CD14-positive monocyte (primary cell): ENCODE measurements around the gene ZNF559. TPM values are rescaled to one million over a fixed set of nuclear protein-coding genes. Genes with fewer than 3 reads are reported as not detected.
A peak's percentile ranks its signal among the peaks of the same experiment; 100 is the strongest.

Source experiments
- DNase-seq, 3 donors: peaks; one replicate each; pipeline ENCODE4 v3.0.0-alpha.2; 2011 to 2022
- H2AFZ ChIP-seq: 2 replicates; pipeline ENCODE4 v1.6.0; 2012; ENCODE audit warnings: mild to moderate bottlenecking, low read depth, low read length, inconsistent platforms; ENCODE audit not compliant: insufficient read depth, poor library complexity, severe bottlenecking
- H3K27ac ChIP-seq, 2 donors: 1 replicate in 1 of 2; 2 replicates in 1 of 2; pipeline ENCODE4 v1.5.1; 2012 to 2013; ENCODE audit warnings: low read length in 2 of 2, control low read depth in 1 of 2, inconsistent platforms in 1 of 2, low read depth in 1 of 2, mild to moderate bottlenecking in 1 of 2
- H3K27me3 ChIP-seq, 2 donors: one replicate each; pipeline versions ENCODE4 v1.6.0 to v1.6.1; 2011 to 2013; ENCODE audit warnings: low read length in 2 of 2; ENCODE audit not compliant: control insufficient read depth in 2 of 2, insufficient read depth in 2 of 2
- H3K36me3 ChIP-seq, 2 donors: replicated peaks in 1 of 2; 1 replicate in 1 of 2; 2 replicates in 1 of 2; pipeline versions ENCODE4 v1.5.1 to v1.6.1; 2012 to 2013; ENCODE audit warnings: low read length in 2 of 2, control low read depth in 1 of 2, inconsistent platforms in 1 of 2, mild to moderate bottlenecking in 1 of 2; ENCODE audit not compliant: insufficient read depth in 2 of 2, control insufficient read depth in 1 of 2
- H3K4me1 ChIP-seq, 2 donors: 1 replicate in 1 of 2; 2 replicates in 1 of 2; pipeline versions ENCODE4 v1.5.1 to v1.6.1; 2012 to 2013; ENCODE audit warnings: low read length in 2 of 2, control low read depth in 1 of 2, inconsistent platforms in 1 of 2, mild to moderate bottlenecking in 1 of 2, moderate library complexity in 1 of 2; ENCODE audit not compliant: insufficient read depth in 2 of 2, control insufficient read depth in 1 of 2
- H3K4me2 ChIP-seq: replicated peaks from 2 replicates; pipeline ENCODE3; 2012; ENCODE audit warnings: low read length, moderate library complexity, mild to moderate bottlenecking; ENCODE audit not compliant: poor library complexity, severe bottlenecking; ENCODE audit errors: extremely low read depth
- H3K4me3 ChIP-seq, 3 experiments: fragments of 200-600 bp in 1 of 3; sonication (generic) in 1 of 3; replicated peaks in 1 of 3; 1 replicate in 2 of 3; 2 replicates in 1 of 3; pipeline ENCODE4 v1.5.1; 2011 to 2013; ENCODE audit warnings: low read length in 3 of 3, mild to moderate bottlenecking in 3 of 3, control low read depth in 2 of 3, low read depth in 2 of 3, inconsistent platforms in 1 of 3, moderate library complexity in 1 of 3
- H3K79me2 ChIP-seq: 2 replicates; pipeline ENCODE4 v1.6.0; 2012; ENCODE audit warnings: mild to moderate bottlenecking, control low read depth, inconsistent platforms, low read length, moderate library complexity; ENCODE audit not compliant: insufficient read depth
- H3K9ac ChIP-seq: 2 replicates; pipeline ENCODE4 v1.6.0; 2017; ENCODE audit warnings: low read length, mild to moderate bottlenecking; ENCODE audit not compliant: insufficient read depth, poor library complexity, severe bottlenecking
- H3K9me3 ChIP-seq, 2 donors: replicated peaks in 1 of 2; 1 replicate in 1 of 2; 2 replicates in 1 of 2; pipeline versions ENCODE4 v1.5.1 to v1.6.1; 2012 to 2013; ENCODE audit warnings: low read length in 2 of 2, control low read depth in 1 of 2; ENCODE audit not compliant: control insufficient read depth in 1 of 2, insufficient read depth in 1 of 2
- H4K20me1 ChIP-seq: 2 replicates; pipeline ENCODE4 v1.6.0; 2012; ENCODE audit warnings: mild to moderate bottlenecking, low read length, control low read depth, moderate library complexity; ENCODE audit not compliant: insufficient read depth
- H3K27ac Mint-ChIP-seq, 7 donors: one replicate each; pipeline ENCODE4 v1.8.0; 2020; ENCODE audit warnings: mild to moderate bottlenecking in 7 of 7, mixed read lengths in 7 of 7, moderate library complexity in 6 of 7, inconsistent platforms in 2 of 7
- H3K27me3 Mint-ChIP-seq, 3 donors: one replicate each; pipeline ENCODE4 v1.8.0; 2021 to 2022; ENCODE audit warnings: low read depth in 3 of 3, mild to moderate bottlenecking in 3 of 3, mixed read lengths in 3 of 3, moderate library complexity in 3 of 3, inconsistent platforms in 1 of 3
- H3K36me3 Mint-ChIP-seq, 2 donors: one replicate each; pipeline ENCODE4 v1.8.0; 2020; ENCODE audit warnings: mixed read lengths in 2 of 2, inconsistent platforms in 1 of 2, mild to moderate bottlenecking in 1 of 2
- H3K4me1 Mint-ChIP-seq: one replicate; pipeline ENCODE4 v1.8.0; 2020; ENCODE audit warnings: mild to moderate bottlenecking, mixed read lengths
- H3K4me3 Mint-ChIP-seq, 2 donors: one replicate each; pipeline ENCODE4 v1.8.0; 2020; ENCODE audit warnings: mild to moderate bottlenecking in 2 of 2, mixed read lengths in 2 of 2, moderate library complexity in 1 of 2
- H3K9me3 Mint-ChIP-seq, 7 donors: one replicate each; pipeline ENCODE4 v1.8.0; 2020 to 2022; ENCODE audit warnings: mixed read lengths in 7 of 7, mild to moderate bottlenecking in 6 of 7, moderate library complexity in 6 of 7, inconsistent platforms in 2 of 7
- CTCF ChIP-seq: fragments of 200-600 bp; IDR thresholded peaks from one replicate; pipeline ENCODE4 v1.8.0; 2022; ENCODE audit warnings: antibody characterized with exemption, mild to moderate bottlenecking
- WGBS: methylation state at CpG from one replicate; pipeline ENCODE4 v1.1.5; 2013; ENCODE audit warnings: missing lambda C conversion rate; ENCODE audit not compliant: insufficient coverage; 5-methylcytosine and 5-hydroxymethylcytosine counted together
- intact Hi-C, 2 donors: fragments of 100-400 bp; cut with micrococcal nuclease; formaldehyde crosslinking; loops; one replicate each; pipeline versions ENCODE4 v1.15.0 to v1.15.1; 2023
- polyA plus RNA-seq, 3 donors: library from polyadenylated mRNA; depleted of rRNA in 1 of 3; unstranded in 2 of 3; stranded (reverse) in 1 of 3; fragments of 300-500 nt in 2 of 3; fragments of >200 nt in 1 of 3; fragmentation: Illumina TruSeq in 2 of 3; gene quantifications; 1 replicate in 2 of 3; 2 replicates in 1 of 3; pipeline ENCODE4 v1.2.3, GENCODE V29; 2012 to 2021

Gene ZNF559
- polyA plus RNA-seq, 3 donors: 9.0 to 16.0 (median 9.1) TPM

DNA sequence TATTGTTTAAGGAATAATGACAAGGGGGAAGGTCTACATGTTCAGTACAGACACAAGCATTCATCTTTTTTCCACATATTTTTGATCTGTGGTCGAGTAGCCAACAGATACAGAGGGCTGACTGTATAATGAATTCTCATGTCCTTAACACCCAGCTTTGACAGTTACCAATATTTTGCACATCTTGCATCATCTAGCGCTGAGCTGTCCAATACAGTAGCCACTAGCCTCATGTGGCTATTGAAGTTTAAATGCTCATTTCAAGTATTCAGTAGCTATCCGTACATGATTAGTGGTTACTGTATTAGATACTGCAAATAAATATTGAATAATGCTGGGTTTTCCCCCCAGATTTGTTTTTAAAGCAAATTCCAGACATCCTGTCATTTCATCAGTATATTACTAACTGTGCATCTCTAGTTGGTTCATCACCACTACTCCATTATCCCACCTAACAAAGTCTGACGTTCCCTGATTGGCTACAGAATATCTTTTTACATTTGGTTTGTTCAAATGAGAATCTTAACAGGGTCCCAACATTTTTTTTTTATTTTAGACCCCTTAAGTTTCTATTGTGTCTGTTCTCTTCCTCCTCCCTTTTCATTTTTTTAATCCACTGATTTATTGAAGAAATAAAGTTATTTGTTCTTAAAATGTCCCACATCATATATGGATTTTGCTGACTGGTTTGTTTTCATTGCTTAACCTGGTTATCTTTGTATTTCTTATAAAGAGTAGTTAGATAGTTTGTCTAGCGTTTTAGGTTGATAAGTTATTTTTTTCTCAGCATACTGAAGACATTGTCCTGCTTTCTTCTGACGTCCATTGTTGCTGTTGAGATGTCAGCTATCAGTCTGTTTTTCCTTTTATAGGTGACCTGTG is 47.0 kb downstream of the ZNF559 start:
- Histone ChIP-seq H3K9me3 (peaks cover 24 to 66% of the 10 kb centered on the region in 2 donors), H3K36me3 (no peaks in the 10 kb centered on the region), H4K20me1 (no peaks in the 10 kb centered on the region), H3K27ac (no peak overlapping the region), H3K9ac (no peak overlapping the region), H2AFZ (no peak overlapping the region), H3K27me3 (no peaks in the 10 kb centered on the region), H3K4me2 (no peak overlapping the region), H3K4me1 (no peaks in the 10 kb centered on the region), H3K79me2 (no peaks in the 10 kb centered on the region), H3K4me3 (no peak overlapping the region)
- Mint-ChIP-seq H3K9me3 (peaks cover 21 to 63% (median 49%) of the 10 kb centered on the region in 7 donors), H3K36me3 (peaks cover 0 to 3% of the 10 kb centered on the region in 2 donors), H3K27me3 (no peaks in the 10 kb centered on the region), H3K27ac (no peak overlapping the region), H3K4me3 (no peak overlapping the region), H3K4me1 (no peaks in the 10 kb centered on the region)
- 100% methylated on average over 1 of the region's 6 CpGs for whole genome bisulfite sequencing
- no peak for DNase-seq
- intact Hi-C loops: no loop called here
- no peak for TF ChIP-seq CTCF

GRCh38 chr19:9381361-9381785 is 57.4 kb downstream of the ZNF559 start:
- WGBS: no CpG with 5 or more reads among the region's 4 CpGs
- H2AFZ ChIP-seq: no peak overlapping the region
- Mint-ChIP-seq H3K9me3 (peaks cover 45 to 82% (median 80%) of the 10 kb centered on the region in 7 donors), H3K27ac (no peak overlapping the region), H3K27me3 (no peaks in the 10 kb centered on the region), H3K4me1 (no peaks in the 10 kb centered on the region), H3K36me3 (peaks cover 13 to 36% of the 10 kb centered on the region in 2 donors), H3K4me3 (no peak overlapping the region)
- no peak overlapping the region for H3K9ac ChIP-seq
- H3K36me3 ChIP-seq: peaks cover 2 to 50% of the 10 kb centered on the region in 2 donors
- no peaks in the 10 kb centered on the region for H3K27me3 ChIP-seq
- no peaks in the 10 kb centered on the region for H3K4me1 ChIP-seq
- DNase-seq: no peak
- intact Hi-C loops: no loop called here
- H4K20me1 ChIP-seq: no peaks in the 10 kb centered on the region
- H3K4me3 ChIP-seq: peak overlapping the region in 1 of 3 experiments; percentile 11
- TF ChIP-seq CTCF: no peak
- no peak overlapping the region for H3K27ac ChIP-seq
- peaks cover 62 to 95% of the 10 kb centered on the region in 2 donors for H3K9me3 ChIP-seq
- no peaks in the 10 kb centered on the region for H3K79me2 ChIP-seq
- no peak overlapping the region for H3K4me2 ChIP-seq

Other genes with a start within 250 kb of the ZNF559 start
- gene OR1M1, start 237.1 kb upstream of the ZNF559 start, polyA plus RNA-seq: not detected
- gene OR7G2, start 216.7 kb upstream of the ZNF559 start, polyA plus RNA-seq: not detected
- gene OR7G1, start 208.4 kb upstream of the ZNF559 start, polyA plus RNA-seq: not detected
- not detected for gene OR7G3, start 197.2 kb upstream of the ZNF559 start, polyA plus RNA-seq
- 10 to 100 TPM; 17.3 to 25.5 (median 20.7) TPM for gene ZNF317, start 183.8 kb upstream of the ZNF559 start, polyA plus RNA-seq
- under 1 TPM in 1 of 3 donors, not detected in 2; 0.05 TPM for gene OR7D2, start 145.2 kb upstream of the ZNF559 start, polyA plus RNA-seq
- not detected for gene OR7D4, start 104.6 kb upstream of the ZNF559 start, polyA plus RNA-seq
- not detected for gene OR7E24, start 73.2 kb upstream of the ZNF559 start, polyA plus RNA-seq
- 10 to 100 TPM in 1 of 3 donors, 1 to 10 TPM in 2; 3.4 to 18.5 (median 5.6) TPM for gene ZNF699, start 14.3 kb upstream of the ZNF559 start, polyA plus RNA-seq
- gene ZNF177, start 38.8 kb downstream of the ZNF559 start, polyA plus RNA-seq: under 1 TPM in 2 of 3 donors, not detected in 1; 0.22 to 0.51 TPM
- 10 to 100 TPM in 1 of 3 donors, 1 to 10 TPM in 2; 5.1 to 33.3 (median 8.5) TPM for gene ZNF266, start 111.4 kb downstream of the ZNF559 start, polyA plus RNA-seq
- gene ZNF560, start 174.4 kb downstream of the ZNF559 start, polyA plus RNA-seq: not detected
- 1 to 10 TPM; 1.7 to 6.4 (median 4.1) TPM for gene ZNF426, start 214.5 kb downstream of the ZNF559 start, polyA plus RNA-seq